HepG2 (cell line): ENCODE measurements around the gene CCL27. TPM values are rescaled to one million over a fixed set of nuclear protein-coding genes. Genes with fewer than 3 reads are reported as not detected.
A peak's percentile ranks its signal among the peaks of the same experiment; 100 is the strongest.

Experiments
- ASH2L ChIP-seq: fragments of 300-600, 200-600 bp; sonication (generic); IDR thresholded peaks from 2 replicates; pipeline ENCODE4 v1.7.0; 2017; ENCODE audit warnings: low read depth, mild to moderate bottlenecking, moderate library complexity, mixed read lengths, low read length; ENCODE audit not compliant: insufficient read length
- CTCF ChIP-seq: sonication (generic); formaldehyde crosslinking; IDR thresholded peaks from 2 replicates; pipeline ENCODE4 v1.5.0; 2020; ENCODE audit warnings: mild to moderate bottlenecking, missing genetic modification reagents, moderate library complexity
- HIC2 ChIP-seq: sonication (generic); formaldehyde crosslinking; IDR thresholded peaks from 2 replicates; pipeline ENCODE4 v1.9.0; 2022; ENCODE audit warnings: low read depth, missing genetic modification reagents
- HNF4G ChIP-seq, 2 experiments: sonication (generic) in 1 of 2; formaldehyde crosslinking in 1 of 2; IDR thresholded peaks; 2 replicates each; pipeline versions ENCODE4 v1.4.0 to v1.6.1; 2011 to 2020; ENCODE audit warnings: borderline replicate concordance in 2 of 2, low read depth in 2 of 2, mild to moderate bottlenecking in 2 of 2, low read length in 1 of 2, missing genetic modification reagents in 1 of 2, moderate library complexity in 1 of 2
- NONO ChIP-seq, 2 experiments: fragments of 450-650 bp in 1 of 2; sonication (generic) in 1 of 2; formaldehyde crosslinking in 1 of 2; IDR thresholded peaks in 1 of 2; conservative IDR thresholded peaks in 1 of 2; 2 replicates each; pipeline versions ENCODE4 v1.6.1 to v1.8.0; 2017 to 2022; ENCODE audit warnings: mild to moderate bottlenecking in 1 of 2, missing genetic modification reagents in 1 of 2, moderate library complexity in 1 of 2
- RAD21 ChIP-seq: fragments of 450-650 bp; formaldehyde crosslinking; IDR thresholded peaks from 2 replicates; pipeline ENCODE4 v1.5.0; 2020; ENCODE audit warnings: mild to moderate bottlenecking
- SETDB1 ChIP-seq: sonication (generic); formaldehyde crosslinking; IDR thresholded peaks from 2 replicates; pipeline ENCODE4 v1.5.1; 2020; ENCODE audit warnings: missing genetic modification reagents, mild to moderate bottlenecking, borderline replicate concordance
- SNAPC2 ChIP-seq: sonication (generic); formaldehyde crosslinking; IDR thresholded peaks from 2 replicates; pipeline ENCODE4 v1.8.1; 2022; ENCODE audit warnings: mild to moderate bottlenecking, missing genetic modification reagents
- SOX6 ChIP-seq, 2 experiments: fragments of 450-650 bp in 1 of 2; sonication (generic) in 1 of 2; formaldehyde crosslinking in 1 of 2; IDR thresholded peaks; 2 replicates each; pipeline versions ENCODE4 v1.4.0 to v1.6.1; 2017 to 2020; ENCODE audit warnings: antibody characterized with exemption in 1 of 2, mild to moderate bottlenecking in 1 of 2, missing genetic modification reagents in 1 of 2
- STAG1 ChIP-seq: sonication (generic); formaldehyde crosslinking; IDR thresholded peaks from 2 replicates; pipeline ENCODE4 v1.4.0; 2020; ENCODE audit warnings: missing genetic modification reagents
- ZNF318 ChIP-seq: sonication (generic); formaldehyde crosslinking; IDR thresholded peaks from 2 replicates; pipeline ENCODE4 v1.4.0; 2020; ENCODE audit warnings: mild to moderate bottlenecking, missing genetic modification reagents
- ZNF496 ChIP-seq: sonication (generic); formaldehyde crosslinking; IDR thresholded peaks from 2 replicates; pipeline ENCODE4 v1.8.1; 2023; ENCODE audit warnings: mild to moderate bottlenecking, moderate library complexity, missing genetic modification reagents; ENCODE audit not compliant: insufficient replicate concordance
- ZNF530 ChIP-seq: sonication (generic); formaldehyde crosslinking; IDR thresholded peaks from 2 replicates; pipeline ENCODE4 v1.5.0; 2020; ENCODE audit warnings: low read depth, mild to moderate bottlenecking, missing genetic modification reagents
- polyA plus RNA-seq, 8 experiments: library from polyadenylated mRNA; depleted of rRNA in 3 of 8; stranded (reverse) in 7 of 8; unstranded in 1 of 8; fragments of >200 nt; fragmentation: Illumina TruSeq in 4 of 8; extraction: Trizol in 4 of 8; gene quantifications; 2 replicates each; pipeline versions ENCODE4 v1.2.1 to v1.2.3, GENCODE V29; 2011 to 2016; ENCODE audit warnings: low read depth in 4 of 8, missing spikeins in 1 of 8, mixed read lengths in 1 of 8; ENCODE audit not compliant: insufficient read depth in 1 of 8
- total RNA-seq, 5 experiments: library from RNA; depleted of rRNA; stranded (reverse); fragments of >200 nt; fragmentation: Illumina TruSeq; extraction: Trizol; gene quantifications; 2 replicates each; pipeline ENCODE4 v1.2.3, GENCODE V29; 2016; ENCODE audit warnings: low read depth in 1 of 5

Gene CCL27
- total and polyA plus RNA-seq, 2 of the 13 experiments (the other 11 are each of a cell fraction or from before 2014, with no cell fraction given), result not detected

GRCh38 chr9:34664281-34665066 is 2.0 kb upstream of the CCL27 start (continued):
- peak; percentile 79 for TF ChIP-seq CTCF (CRISPR knock-in tag)
- no peak for TF ChIP-seq SETDB1
- no peak for TF ChIP-seq SNAPC2 (CRISPR knock-in tag)
- TF ChIP-seq HNF4G (IDR thresholded peaks at IDR 0.05; ENCODE audit: borderline replicate concordance, low read depth, low read length), result peak; percentile 73
- TF ChIP-seq HNF4G (CRISPR knock-in tag; IDR thresholded peaks at IDR 0.05; ENCODE audit: borderline replicate concordance, low read depth), result no peak
- no peak for TF ChIP-seq NONO (IDR thresholded peaks at IDR 0.05)
- TF ChIP-seq NONO (CRISPR knock-in tag; conservative IDR thresholded peaks at IDR 0.05), result 0 out of 2 replicates have a peak, but pooled peaks have one; percentile 44
- peak; percentile 34 for TF ChIP-seq RAD21 (CRISPR knock-in tag)
- TF ChIP-seq ZNF530 (CRISPR knock-in tag), result no peak
- TF ChIP-seq ZNF496, result no peak
- no peak for TF ChIP-seq ASH2L
- no peak for TF ChIP-seq HIC2 (CRISPR knock-in tag)
- TF ChIP-seq ZNF318 (CRISPR knock-in tag), result no peak
- TF ChIP-seq STAG1 (CRISPR knock-in tag), result peak; percentile 30; the same call in 1 of the 2 replicates
- TF ChIP-seq SOX6 (IDR thresholded peaks at IDR 0.05), result no peak
- 0 out of 2 replicates have a peak, but pooled peaks have one; percentile 15 for TF ChIP-seq SOX6 (CRISPR knock-in tag; IDR thresholded peaks at IDR 0.05)
